Left lobe of liver (tissue), 2 donors: ENCODE measurements around the gene TNFRSF6B. TPM values are rescaled to one million over a fixed set of nuclear protein-coding genes. Genes with fewer than 3 reads are reported as not detected.

Source experiments
- ATAC-seq: fragments of 200-7000 bp; cut with Tn5 transposase; one replicate; pipeline ENCODE4 v1.9.1; 2020; ENCODE audit warnings: mild to moderate bottlenecking, moderate library complexity
- DNase-seq: peaks from one replicate; pipeline ENCODE4 v3.0.0-alpha.2; 2020; ENCODE audit warnings: low spot score
- total RNA-seq: library from RNA; stranded (reverse); gene quantifications from one replicate; pipeline ENCODE4 v1.2.1, GENCODE V29; 2021
- donor health status: DM: no; HTN: no; CAD: no; lungs with moderate emphysema.
- donor health status: DM: no; HTN: yes; CAD: no.

The TNFRSF6B gene
- total RNA-seq, 1 donor from 2014 or later: 0.40 TPM

- ATAC-seq (no peak), DNase-seq (no peak)
Observed at GRCh38 chr20:63694584-63695423, 1.6 kb upstream of the TNFRSF6B start.

- DNase-seq (peak; percentile 66), ATAC-seq (peak; percentile 51)
Observed at GRCh38 chr20:63695424-63696305, 787 bp upstream of the TNFRSF6B start.

GRCh38 chr20:63696306-63696627 is 185 bp upstream of the TNFRSF6B start:
- peak; percentile 50 for DNase-seq

GRCh38 chr20:63697357-63697867 is 960 bp downstream of the TNFRSF6B start:
- ATAC-seq (peak; percentile 8), DNase-seq (no peak)

More at GRCh38 chr20:63696306-63696627, 185 bp upstream of the TNFRSF6B start:
- peak; percentile 48 for ATAC-seq

- ATAC-seq: no peak
- no peak for DNase-seq
Observed at GRCh38 chr20:63697868-63698545, 1.6 kb downstream of the TNFRSF6B start.

GRCh38 chr20:63698739-63699465 is 2.5 kb downstream of the TNFRSF6B start:
- no peak for ATAC-seq

GRCh38 chr20:63699466-63700198 is 3.2 kb downstream of the TNFRSF6B start:
- ATAC-seq (no peak), DNase-seq (no peak)

More at GRCh38 chr20:63698739-63699465, 2.5 kb downstream of the TNFRSF6B start:
- DNase-seq: no peak

GRCh38 chr20:63700199-63701050 is 4.0 kb downstream of the TNFRSF6B start:
- no peak for DNase-seq
- ATAC-seq: no peak

- DNase-seq: no peak
- no peak for ATAC-seq
Observed at GRCh38 chr20:63701051-63701328, 4.5 kb downstream of the TNFRSF6B start.

GRCh38 chr20:63701329-63702035 is 5.0 kb downstream of the TNFRSF6B start:
- DNase-seq: no peak
- no peak for ATAC-seq

- ATAC-seq (no peak), DNase-seq (no peak)
Observed at GRCh38 chr20:63702036-63702665, 5.7 kb downstream of the TNFRSF6B start.

GRCh38 chr20:63702751-63703470 is 6.5 kb downstream of the TNFRSF6B start:
- DNase-seq (no peak), ATAC-seq (no peak)

GRCh38 chr20:63703471-63703975 is 7.1 kb downstream of the TNFRSF6B start:
- ATAC-seq (no peak), DNase-seq (no peak)

GRCh38 chr20:63703976-63704748 is 7.7 kb downstream of the TNFRSF6B start:
- no peak for DNase-seq
- no peak for ATAC-seq

GRCh38 chr20:63704749-63705117 is 8.3 kb downstream of the TNFRSF6B start:
- no peak for DNase-seq

More at GRCh38 chr20:63704749-63705117, 8.3 kb downstream of the TNFRSF6B start:
- no peak for ATAC-seq
